WTC11 (cell line): ENCODE measurements around the gene PIGN.

Experiments
- CTCF ChIP-seq: fragments of 200-600 bp; IDR thresholded peaks from 2 replicates; pipeline ENCODE4 v1.8.0; 2022; ENCODE audit warnings: antibody characterized with exemption
- FOXK1 ChIP-seq: sonication (generic); formaldehyde crosslinking; IDR thresholded peaks from 2 replicates; pipeline ENCODE4 v1.8.0; 2022; ENCODE audit warnings: mild to moderate bottlenecking, moderate library complexity, missing genetic modification reagents
- NR2C2 ChIP-seq: sonication (generic); formaldehyde crosslinking; IDR thresholded peaks from 2 replicates; pipeline ENCODE4 v1.8.0; 2022; ENCODE audit warnings: mild to moderate bottlenecking, missing genetic modification reagents

GRCh38 chr18:62044490-62045000 is 142.3 kb downstream of the PIGN start:
- TF ChIP-seq FOXK1 = no peak
- no peak for TF ChIP-seq NR2C2 (CRISPR knock-in tag)
- TF ChIP-seq CTCF = no peak
